Calu3 (cell line): ENCODE measurements around the gene ZNF503. TPM values are rescaled to one million over a fixed set of nuclear protein-coding genes. Genes with fewer than 3 reads are reported as not detected.

Experiments used
- BruUV-seq: library from RNA; stranded (reverse); fragments of 400-500 nt; replicated peaks from 2 replicates; lab custom pipeline; 2021; lab: Mats Ljungman, UMichigan
- CTCF ChIA-PET: fragments of 300-600 bp; sonication (Branson Sonifier 250); formaldehyde crosslinking; loops from one replicate; lab custom pipeline; 2022; ENCODE audit warnings: antibody characterized with exemption; lab: Charles Lee
- DNase-seq: peaks from one replicate; pipeline ENCODE4 v3.0.0; 2022
- H3K27ac Mint-ChIP-seq: one replicate; pipeline ENCODE4 v1.8.0; 2022; ENCODE audit warnings: mixed read lengths; ENCODE audit not compliant: unreplicated experiment
- H3K27me3 Mint-ChIP-seq: one replicate; pipeline ENCODE4 v1.8.0; 2022; ENCODE audit warnings: mixed read lengths; ENCODE audit not compliant: unreplicated experiment
- H3K36me3 Mint-ChIP-seq: one replicate; pipeline ENCODE4 v1.8.0; 2022; ENCODE audit warnings: mild to moderate bottlenecking, moderate library complexity, mixed read lengths; ENCODE audit not compliant: insufficient read depth, unreplicated experiment
- H3K4me1 Mint-ChIP-seq: one replicate; pipeline ENCODE4 v1.8.0; 2022; ENCODE audit warnings: mild to moderate bottlenecking, low read depth, mixed read lengths; ENCODE audit not compliant: unreplicated experiment
- H3K4me3 Mint-ChIP-seq: one replicate; pipeline ENCODE4 v1.8.0; 2022; ENCODE audit warnings: mild to moderate bottlenecking, low read depth, moderate library complexity, mixed read lengths; ENCODE audit not compliant: unreplicated experiment
- H3K9me3 Mint-ChIP-seq: one replicate; pipeline ENCODE4 v1.8.0; 2022; ENCODE audit warnings: low read depth, mixed read lengths; ENCODE audit not compliant: unreplicated experiment
- CTCF ChIP-seq: fragments of 200-600 bp; IDR thresholded peaks from one replicate; pipeline ENCODE4 v1.8.0; 2022; ENCODE audit warnings: antibody characterized with exemption; ENCODE audit not compliant: unreplicated experiment
- intact Hi-C: fragments of 100-400 bp; cut with micrococcal nuclease; formaldehyde crosslinking; loops from one replicate; pipeline ENCODE4 v1.10.0; 2022; ENCODE audit not compliant: unreplicated experiment
- total RNA-seq: library from RNA; stranded (reverse); gene quantifications from 2 replicates; pipeline ENCODE4 v1.2.3, GENCODE V29; 2022

ZNF503 gene
- total RNA-seq, 1 experiment from 2014 or later, result 12.5 TPM

- Mint-ChIP-seq H3K4me1 (peaks cover 17% of the 10 kb centered on the region), H3K9me3 (no peaks in the 10 kb centered on the region), H3K27ac (no peak overlapping the region), H3K36me3 (peaks cover 52% of the 10 kb centered on the region), H3K27me3 (peaks cover 15% of the 10 kb centered on the region), H3K4me3 (peak overlapping the region; percentile 94)
- intact Hi-C loops, result loop anchor here (10.0 kb wide), 2 partner anchors 196 to 1136 kb away; no protein-coding TSS in a partner anchor
- CTCF ChIA-PET, result no interaction called here
- TF ChIP-seq CTCF, result no peak
- no peak for DNase-seq
- no TSS peak for BruUV-seq
These were observed 6.9 kb upstream of the ZNF503 start for GRCh38 chr10:75408509-75408875.

GRCh38 chr10:75407713-75408508 is 6.3 kb upstream of the ZNF503 start:
- H3K4me3 Mint-ChIP-seq, result peak overlapping the region; percentile 94
- H3K4me1 Mint-ChIP-seq, result peaks cover 17% of the 10 kb centered on the region
- H3K9me3 Mint-ChIP-seq, result no peaks in the 10 kb centered on the region
- intact Hi-C loops, result loop anchor here (10.0 kb wide), 2 partner anchors 197 to 1137 kb away; no protein-coding TSS in a partner anchor
- CTCF ChIA-PET, result no interaction called here
- H3K36me3 Mint-ChIP-seq, result peaks cover 58% of the 10 kb centered on the region
- H3K27ac Mint-ChIP-seq, result no peak overlapping the region
- no peak for DNase-seq
- peaks cover 15% of the 10 kb centered on the region for H3K27me3 Mint-ChIP-seq
- no TSS peak for BruUV-seq
- TF ChIP-seq CTCF, result no peak

- peaks cover 64% of the 10 kb centered on the region for H3K36me3 Mint-ChIP-seq
- CTCF ChIA-PET, result no interaction called here
- H3K4me1 Mint-ChIP-seq, result peaks cover 17% of the 10 kb centered on the region
- H3K4me3 Mint-ChIP-seq, result no peak overlapping the region
- TF ChIP-seq CTCF, result no peak
- BruUV-seq, result no TSS peak
- peaks cover 15% of the 10 kb centered on the region for H3K27me3 Mint-ChIP-seq
- intact Hi-C loops, result loop anchor here (10.0 kb wide), 2 partner anchors 198 to 1138 kb away; no protein-coding TSS in a partner anchor
- no peaks in the 10 kb centered on the region for H3K9me3 Mint-ChIP-seq
- DNase-seq, result no peak
- no peak overlapping the region for H3K27ac Mint-ChIP-seq
These were observed 5.7 kb upstream of the ZNF503 start for GRCh38 chr10:75407224-75407712.

- H3K36me3 Mint-ChIP-seq, result peaks cover 70% of the 10 kb centered on the region
- CTCF ChIA-PET, result no interaction called here
- peaks cover 17% of the 10 kb centered on the region for H3K4me1 Mint-ChIP-seq
- H3K4me3 Mint-ChIP-seq, result no peak overlapping the region
- peaks cover 10% of the 10 kb centered on the region for H3K27me3 Mint-ChIP-seq
- no peaks in the 10 kb centered on the region for H3K9me3 Mint-ChIP-seq
- no peak overlapping the region for H3K27ac Mint-ChIP-seq
- no peak for DNase-seq
- intact Hi-C loops, result loop anchor here (10.0 kb wide), 2 partner anchors 198 to 1138 kb away; no protein-coding TSS in a partner anchor
- no peak for TF ChIP-seq CTCF
- BruUV-seq, result no TSS peak
These were observed 5.1 kb upstream of the ZNF503 start for GRCh38 chr10:75406462-75407223.
